ENCODE measurements around the gene ACAP1. TPM values are rescaled to one million over a fixed set of nuclear protein-coding genes. Genes with fewer than 3 reads are reported as not detected.
"Not testable (repeated sequence)": the region's sequence is repeated elsewhere in the genome, so short reads cannot be mapped to it uniquely, and the experiment has no call there.

ACAP1 gene
- total RNA-seq, 1 donor from 2014 or later: 2.1 TPM

DNA sequence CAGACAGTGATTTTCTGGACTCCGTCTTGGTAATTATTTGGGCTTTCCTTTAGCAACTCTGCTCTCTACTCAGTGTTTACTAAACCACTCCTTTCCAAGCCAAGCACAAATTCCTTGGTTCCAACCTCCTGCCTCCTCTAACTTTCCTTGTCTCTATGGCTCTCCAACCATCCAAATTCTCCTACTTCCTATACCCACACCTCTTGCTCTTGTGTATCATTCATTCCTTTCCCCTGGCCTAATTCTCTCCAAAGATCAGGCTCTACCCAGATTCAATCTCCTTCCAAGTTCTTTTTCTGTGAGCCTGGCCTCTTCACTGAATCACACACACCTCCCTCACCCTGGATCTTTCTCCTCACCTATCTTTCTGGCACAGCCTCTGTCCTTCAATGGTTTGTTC, 8.3 kb upstream of the ACAP1 start:
- Histone ChIP-seq H3K27me3 (ENCODE audit: control insufficient read depth in 3 of 3, insufficient read depth in 3 of 3, low read length in 3 of 3) (peaks cover 0 to 8% (median 0%) of the 10 kb centered on the region in 3 donors), H3K9me3 (ENCODE audit: control insufficient read depth in 3 of 3, low read length in 3 of 3) (no peaks in the 10 kb centered on the region), H3K27ac (ENCODE audit: low read depth, low read length) (no peak overlapping the region), H3K4me3 (ENCODE audit: low read length in 3 of 3) (peak overlapping the region; percentile 97 to 100 (median 99)), H3K9ac (ENCODE audit: low read depth in 1 of 3, low read length in 3 of 3) (peak overlapping the region in 2 of 3 donors; percentile 91 to 93), H3K36me3 (ENCODE audit: control insufficient read depth in 3 of 3, insufficient read depth in 3 of 3, low read length in 3 of 3) (peaks cover 33 to 38% (median 34%) of the 10 kb centered on the region in 3 donors), H3K4me1 (ENCODE audit: control insufficient read depth in 3 of 3, insufficient read depth in 3 of 3, low read length in 3 of 3) (peaks cover 25 to 29% (median 27%) of the 10 kb centered on the region in 3 donors)

DNA sequence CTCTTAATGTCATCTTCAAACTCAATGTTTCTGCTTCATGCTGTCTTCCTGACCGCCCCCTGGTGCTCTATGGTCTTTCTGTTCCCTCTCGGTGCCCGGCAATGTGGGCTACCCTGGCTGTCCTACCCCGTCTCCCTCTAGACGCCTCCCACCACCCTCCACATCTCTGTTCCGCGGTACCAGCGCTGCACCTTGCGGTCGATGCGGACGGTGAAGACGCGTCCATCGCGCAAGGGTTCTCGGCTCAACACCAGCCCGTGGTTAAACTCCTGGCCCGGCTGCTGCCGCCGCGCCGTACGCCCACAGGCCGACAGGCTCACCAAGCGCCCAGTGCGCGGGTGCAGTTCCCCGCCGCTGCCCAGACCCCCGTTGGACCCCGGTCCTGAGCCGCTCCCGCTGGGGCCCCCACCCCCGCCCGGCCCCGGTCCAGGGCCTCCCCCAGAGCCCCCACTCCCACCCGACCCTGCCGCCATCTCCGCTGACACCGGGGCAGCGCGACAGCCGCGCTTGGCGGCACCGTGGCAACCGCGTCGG, 7.4 kb upstream of the ACAP1 start, which contains the start of gene NEURL4:
Gene NEURL4, minus strand, starts transcription at position 496 of the 534 bp plus-strand sequence. Its CDS starts 23 bp downstream, at position 473.
- Histone ChIP-seq H3K27me3 (ENCODE audit: control insufficient read depth in 3 of 3, insufficient read depth in 3 of 3, low read length in 3 of 3) (peaks cover 0 to 10% (median 0%) of the 10 kb centered on the region in 3 donors), H3K4me3 (ENCODE audit: low read length in 3 of 3) (peak within 1 kb of the TSS; percentile 97 to 100 (median 99)), H3K9me3 (ENCODE audit: control insufficient read depth in 3 of 3, low read length in 3 of 3) (no peaks in the 10 kb centered on the region), H3K36me3 (ENCODE audit: control insufficient read depth in 3 of 3, insufficient read depth in 3 of 3, low read length in 3 of 3) (peaks cover 24 to 29% (median 25%) of the 10 kb centered on the region in 3 donors), H3K27ac (ENCODE audit: low read depth, low read length) (peak within 1 kb of the TSS; percentile 88), H3K9ac (ENCODE audit: low read depth in 1 of 3, low read length in 3 of 3) (peak within 1 kb of the TSS; percentile 91 to 95 (median 93)), H3K4me1 (ENCODE audit: control insufficient read depth in 3 of 3, insufficient read depth in 3 of 3, low read length in 3 of 3) (peaks cover 25 to 29% (median 27%) of the 10 kb centered on the region in 3 donors)

DNA sequence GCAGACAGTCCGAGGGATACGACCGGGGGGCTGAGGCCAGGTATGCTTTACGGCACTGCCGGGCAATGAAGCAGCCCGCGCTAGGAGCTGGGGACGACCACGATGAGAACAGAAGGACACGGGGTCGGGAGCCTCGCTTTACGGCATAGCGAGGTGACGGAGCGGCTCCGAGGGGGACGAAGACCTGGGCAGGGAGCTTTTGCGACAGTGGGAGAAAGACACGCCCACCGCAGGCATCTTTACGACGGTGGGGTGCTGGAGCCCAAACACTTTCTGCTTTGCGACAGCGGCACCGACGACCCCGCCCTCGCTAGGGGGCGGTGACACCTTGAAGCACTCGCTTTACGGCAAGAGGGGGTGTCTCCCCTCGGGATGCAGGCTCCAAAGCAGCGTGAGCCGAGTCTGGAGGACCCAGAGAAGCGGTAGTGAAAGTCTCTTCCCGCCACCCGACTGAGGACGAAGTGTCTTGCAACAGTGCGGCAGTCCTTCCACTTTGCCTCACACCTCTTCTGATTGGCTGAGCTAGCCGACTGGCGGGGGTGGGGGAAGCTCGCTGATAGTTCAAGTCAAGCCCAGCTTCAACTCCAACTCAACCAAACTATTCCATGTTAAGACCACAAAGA, 6.8 kb upstream of the ACAP1 start:
- Histone ChIP-seq H3K4me3 (ENCODE audit: low read length in 3 of 3) (peak overlapping the region; percentile 97 to 100 (median 99)), H3K9ac (ENCODE audit: low read depth in 1 of 3, low read length in 3 of 3) (peak overlapping the region; percentile 78 to 91 (median 83)), H3K9me3 (ENCODE audit: control insufficient read depth in 3 of 3, low read length in 3 of 3) (no peaks in the 10 kb centered on the region), H3K27me3 (ENCODE audit: control insufficient read depth in 3 of 3, insufficient read depth in 3 of 3, low read length in 3 of 3) (peaks cover 0 to 16% (median 1%) of the 10 kb centered on the region in 3 donors), H3K27ac (ENCODE audit: low read depth, low read length) (peak overlapping the region; percentile 88), H3K4me1 (ENCODE audit: control insufficient read depth in 3 of 3, insufficient read depth in 3 of 3, low read length in 3 of 3) (peaks cover 25 to 29% (median 27%) of the 10 kb centered on the region in 3 donors), H3K36me3 (ENCODE audit: control insufficient read depth in 3 of 3, insufficient read depth in 3 of 3, low read length in 3 of 3) (peaks cover 19 to 24% (median 20%) of the 10 kb centered on the region in 3 donors)

DNA sequence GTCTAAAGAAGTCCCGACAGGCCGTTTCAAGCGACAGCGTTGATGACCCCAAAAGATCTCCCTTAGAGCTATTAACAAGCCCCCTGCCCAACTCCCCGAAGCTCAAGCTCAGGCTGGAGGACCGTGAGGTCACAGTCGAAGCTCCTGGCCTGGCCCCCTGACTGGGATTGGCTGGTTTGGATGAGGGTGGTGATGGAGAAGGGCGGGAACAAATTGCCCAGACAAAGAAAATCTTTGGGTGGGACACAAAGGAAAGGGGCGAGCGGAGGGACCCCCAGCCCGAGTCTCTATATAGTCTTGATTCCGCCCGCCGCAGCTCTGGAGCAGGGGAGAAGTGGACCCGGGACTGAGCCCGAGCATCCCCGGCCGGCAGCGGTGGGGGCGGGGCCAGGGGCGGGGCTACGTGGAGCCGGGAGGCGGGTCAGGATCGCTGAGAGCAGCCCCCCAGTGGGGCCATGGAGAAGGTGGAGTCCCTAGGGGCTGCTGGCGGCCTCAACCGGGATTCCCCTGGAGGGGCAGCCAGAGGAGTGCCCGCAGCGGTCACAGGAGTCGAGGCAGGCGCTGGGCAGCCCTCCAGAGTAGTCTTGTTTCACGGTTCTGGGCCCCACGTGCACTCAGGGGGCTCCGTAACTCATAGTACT, 6.2 kb upstream of the ACAP1 start:
- Histone ChIP-seq H3K27ac (ENCODE audit: low read depth, low read length) (peak overlapping the region; percentile 88), H3K36me3 (ENCODE audit: control insufficient read depth in 3 of 3, insufficient read depth in 3 of 3, low read length in 3 of 3) (peaks cover 13 to 19% (median 15%) of the 10 kb centered on the region in 3 donors), H3K4me1 (ENCODE audit: control insufficient read depth in 3 of 3, insufficient read depth in 3 of 3, low read length in 3 of 3) (peaks cover 25 to 29% (median 27%) of the 10 kb centered on the region in 3 donors), H3K27me3 (ENCODE audit: control insufficient read depth in 3 of 3, insufficient read depth in 3 of 3, low read length in 3 of 3) (peaks cover 5 to 22% (median 5%) of the 10 kb centered on the region in 3 donors), H3K9ac (ENCODE audit: low read depth in 1 of 3, low read length in 3 of 3) (peak overlapping the region; percentile 78 to 91 (median 83)), H3K9me3 (ENCODE audit: control insufficient read depth in 3 of 3, low read length in 3 of 3) (no peaks in the 10 kb centered on the region), H3K4me3 (ENCODE audit: low read length in 3 of 3) (peak overlapping the region; percentile 97 to 100 (median 99))

DNA sequence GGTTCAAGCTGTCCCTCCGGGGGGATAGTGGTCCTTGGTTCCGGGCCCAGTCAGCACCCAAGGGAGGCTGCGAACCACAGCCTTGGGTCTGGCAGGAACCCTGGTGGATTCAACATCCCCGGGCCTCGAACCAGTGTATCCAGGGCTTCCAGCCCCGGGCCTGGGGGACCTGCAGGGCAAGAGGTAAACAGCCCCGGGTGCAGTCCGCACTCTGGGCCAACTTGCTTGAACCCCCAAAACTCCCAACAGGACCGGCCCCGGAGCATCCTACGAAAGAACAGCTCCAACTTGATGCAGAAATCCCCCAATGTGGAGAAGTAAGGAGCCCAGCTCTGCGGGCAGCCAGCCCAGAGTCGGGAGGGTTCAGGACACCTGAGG, 5.7 kb upstream of the ACAP1 start:
- Histone ChIP-seq H3K36me3 (ENCODE audit: control insufficient read depth in 3 of 3, insufficient read depth in 3 of 3, low read length in 3 of 3) (peaks cover 10 to 15% (median 12%) of the 10 kb centered on the region in 3 donors), H3K4me1 (ENCODE audit: control insufficient read depth in 3 of 3, insufficient read depth in 3 of 3, low read length in 3 of 3) (peaks cover 25 to 29% (median 27%) of the 10 kb centered on the region in 3 donors), H3K27me3 (ENCODE audit: control insufficient read depth in 3 of 3, insufficient read depth in 3 of 3, low read length in 3 of 3) (peaks cover 9 to 27% (median 10%) of the 10 kb centered on the region in 3 donors), H3K27ac (ENCODE audit: low read depth, low read length) (peak overlapping the region; percentile 88), H3K9me3 (ENCODE audit: control insufficient read depth in 3 of 3, low read length in 3 of 3) (no peaks in the 10 kb centered on the region), H3K4me3 (ENCODE audit: low read length in 3 of 3) (peak overlapping the region; percentile 58 to 100 (median 97)), H3K9ac (ENCODE audit: low read depth in 1 of 3, low read length in 3 of 3) (peak overlapping the region in 2 of 3 donors; percentile 53 to 60)

DNA sequence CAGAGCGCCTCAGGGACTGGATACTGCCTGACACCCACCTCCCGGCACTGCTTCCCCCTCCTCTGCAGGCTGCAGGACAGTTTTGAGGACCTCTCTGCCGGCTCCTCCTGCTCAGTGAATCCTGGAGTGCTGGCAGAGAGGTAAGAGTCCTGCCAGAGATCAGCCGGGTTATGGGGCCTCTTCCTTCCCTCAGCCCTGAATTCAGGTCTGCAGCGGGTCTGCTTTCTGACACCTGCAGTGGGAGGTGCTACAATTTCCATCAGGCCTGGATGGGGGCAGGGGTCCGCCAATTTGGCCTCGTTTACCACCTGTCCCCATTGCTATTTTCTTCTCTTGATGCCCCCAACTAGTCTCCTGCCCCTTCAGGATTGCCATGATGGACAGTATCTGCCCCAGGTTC, 4.2 kb upstream of the ACAP1 start:
- H3K27me3 ChIP-seq (ENCODE audit: control insufficient read depth in 3 of 3, insufficient read depth in 3 of 3, low read length in 3 of 3): peaks cover 21 to 42% (median 21%) of the 10 kb centered on the region in 3 donors
- no peak overlapping the region for H3K27ac ChIP-seq (ENCODE audit: low read depth, low read length)
- peaks cover 0 to 1% (median 0%) of the 10 kb centered on the region in 3 donors for H3K36me3 ChIP-seq (ENCODE audit: control insufficient read depth in 3 of 3, insufficient read depth in 3 of 3, low read length in 3 of 3)
- no peak overlapping the region for H3K9ac ChIP-seq (ENCODE audit: low read depth in 1 of 3, low read length in 3 of 3)
- peaks cover 25 to 29% (median 25%) of the 10 kb centered on the region in 3 donors for H3K4me1 ChIP-seq (ENCODE audit: control insufficient read depth in 3 of 3, insufficient read depth in 3 of 3, low read length in 3 of 3)
- H3K4me3 ChIP-seq (ENCODE audit: low read length in 3 of 3): no peak overlapping the region
- no peaks in the 10 kb centered on the region for H3K9me3 ChIP-seq (ENCODE audit: control insufficient read depth in 3 of 3, low read length in 3 of 3)

DNA sequence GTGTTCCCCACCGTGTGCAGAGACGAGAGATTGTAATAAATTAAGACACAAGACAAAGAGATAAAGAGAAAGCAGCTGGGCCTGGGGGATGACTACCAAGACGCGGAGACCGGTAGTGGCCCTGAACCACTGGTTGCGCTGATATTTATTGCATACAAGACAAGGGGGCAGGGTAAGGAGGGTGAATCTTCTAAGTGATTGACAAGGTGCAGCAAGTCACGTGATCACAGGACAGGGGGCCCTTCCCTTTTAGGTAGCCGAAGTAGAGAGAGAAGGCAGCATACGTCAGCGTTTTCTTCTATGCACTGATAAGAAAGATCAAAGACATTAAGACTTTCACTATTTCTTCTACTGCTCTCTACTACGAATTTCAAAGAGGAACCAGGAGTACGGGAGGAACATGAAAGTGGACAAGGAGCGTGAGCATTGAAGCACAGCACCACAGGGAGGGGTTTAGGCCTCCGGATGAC, 3.7 kb upstream of the ACAP1 start:
- not testable (repeated sequence) for H3K36me3 ChIP-seq (ENCODE audit: control insufficient read depth in 3 of 3, insufficient read depth in 3 of 3, low read length in 3 of 3); H3K9me3 ChIP-seq (ENCODE audit: control insufficient read depth in 3 of 3, low read length in 3 of 3); H3K9ac ChIP-seq (ENCODE audit: low read depth in 1 of 3, low read length in 3 of 3); H3K27ac ChIP-seq (ENCODE audit: low read depth, low read length); H3K4me3 ChIP-seq (ENCODE audit: low read length in 3 of 3)
- Histone ChIP-seq H3K27me3 (ENCODE audit: control insufficient read depth in 3 of 3, insufficient read depth in 3 of 3, low read length in 3 of 3) (peaks cover 24 to 44% (median 26%) of the 10 kb centered on the region in 3 donors), H3K4me1 (ENCODE audit: control insufficient read depth in 3 of 3, insufficient read depth in 3 of 3, low read length in 3 of 3) (peaks cover 22 to 25% (median 23%) of the 10 kb centered on the region in 3 donors)

DNA sequence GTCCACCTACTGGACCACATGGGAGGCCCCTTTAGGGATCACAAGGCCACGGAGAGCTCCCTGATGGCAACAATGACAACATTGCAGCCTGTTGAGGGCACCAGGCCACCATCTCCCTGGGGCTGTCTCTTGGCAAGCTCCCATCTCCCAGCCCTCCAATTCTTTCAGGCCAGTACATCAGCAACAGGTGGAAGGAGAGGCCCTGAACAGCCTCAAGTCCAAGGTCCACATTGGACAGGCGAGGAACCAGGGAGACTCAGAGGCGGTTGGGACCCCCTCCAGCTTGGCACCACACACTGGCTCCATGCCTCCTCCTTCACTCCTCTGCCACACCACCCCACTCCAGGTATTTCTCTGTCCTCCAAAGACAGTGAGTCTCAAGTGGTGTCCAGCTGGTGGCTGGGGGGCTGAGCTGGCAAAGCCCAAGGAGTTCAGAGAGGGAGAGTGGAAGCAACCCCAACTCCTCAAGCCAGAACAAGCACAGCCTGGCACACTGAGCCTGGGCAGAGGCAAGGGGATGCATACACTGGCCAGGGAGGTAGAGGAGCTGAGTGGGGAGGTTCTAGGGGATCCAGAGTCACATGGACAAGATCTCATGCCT, 1.3 kb upstream of the ACAP1 start:
- Histone ChIP-seq H3K27ac (ENCODE audit: low read depth, low read length) (no peak overlapping the region), H3K4me3 (ENCODE audit: low read length in 3 of 3) (no peak overlapping the region), H3K27me3 (ENCODE audit: control insufficient read depth in 3 of 3, insufficient read depth in 3 of 3, low read length in 3 of 3) (peaks cover 26 to 44% (median 33%) of the 10 kb centered on the region in 3 donors)

DNA sequence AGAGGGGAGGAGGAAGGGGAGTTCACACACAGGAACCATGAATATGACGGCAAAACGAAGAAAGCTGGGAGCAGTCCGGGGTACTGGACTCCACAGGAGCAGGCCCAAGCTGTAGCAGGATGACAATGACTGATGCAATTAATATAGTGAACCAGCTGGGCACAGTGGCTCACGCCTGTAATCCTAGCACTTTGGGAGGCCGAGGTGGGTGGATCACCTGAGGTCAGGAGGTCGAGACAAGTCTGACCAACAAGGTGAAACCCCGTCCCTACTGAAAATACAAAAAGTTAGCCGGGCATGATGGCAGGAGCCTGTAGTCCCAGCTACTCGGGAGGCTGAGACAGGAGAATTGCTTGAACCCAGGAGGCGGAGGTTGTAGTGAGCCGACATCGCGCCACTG, 564 bp upstream of the ACAP1 start:
- H3K36me3 ChIP-seq (ENCODE audit: control insufficient read depth in 3 of 3, insufficient read depth in 3 of 3, low read length in 3 of 3); H3K4me3 ChIP-seq (ENCODE audit: low read length in 3 of 3); H3K4me1 ChIP-seq (ENCODE audit: control insufficient read depth in 3 of 3, insufficient read depth in 3 of 3, low read length in 3 of 3); H3K9me3 ChIP-seq (ENCODE audit: control insufficient read depth in 3 of 3, low read length in 3 of 3); H3K27ac ChIP-seq (ENCODE audit: low read depth, low read length); H3K9ac ChIP-seq (ENCODE audit: low read depth in 1 of 3, low read length in 3 of 3): not testable (repeated sequence)
- peaks cover 26 to 47% (median 38%) of the 10 kb centered on the region in 3 donors for H3K27me3 ChIP-seq (ENCODE audit: control insufficient read depth in 3 of 3, insufficient read depth in 3 of 3, low read length in 3 of 3)

More for the DNA sequence above, 1.3 kb upstream of the ACAP1 start:
- Histone ChIP-seq H3K4me1 (ENCODE audit: control insufficient read depth in 3 of 3, insufficient read depth in 3 of 3, low read length in 3 of 3) (peaks cover 5 to 7% (median 6%) of the 10 kb centered on the region in 3 donors), H3K9me3 (ENCODE audit: control insufficient read depth in 3 of 3, low read length in 3 of 3) (no peaks in the 10 kb centered on the region), H3K9ac (ENCODE audit: low read depth in 1 of 3, low read length in 3 of 3) (no peak overlapping the region), H3K36me3 (ENCODE audit: control insufficient read depth in 3 of 3, insufficient read depth in 3 of 3, low read length in 3 of 3) (no peaks in the 10 kb centered on the region)

Data from skeletal muscle tissue (tissue), 4 donors.